DMS 273 treated with DMSO at 0.1 percent for 48 hours (cell line): Measurements from ENCODE around the gene SGCA.
A peak's percentile ranks its signal among the peaks of the same experiment; 100 is the strongest.

ENCODE experiments used
- DNase-seq: peaks from one replicate; lab custom pipeline; 2025; lab: John Stamatoyannopoulos, UW

Gene SGCA

GRCh38 chr17:50209472-50210239 is 43.9 kb downstream of the SGCA start:
- peak; percentile 88 for DNase-seq

- no peak for DNase-seq
These were observed 44.7 kb downstream of the SGCA start for GRCh38 chr17:50210240-50211225.

- no peak for DNase-seq
These were observed 45.7 kb downstream of the SGCA start for GRCh38 chr17:50211249-50212120.

- DNase-seq: no peak
These were observed 46.5 kb downstream of the SGCA start for GRCh38 chr17:50212121-50212843.

GRCh38 chr17:50213026-50214022 is 47.5 kb downstream of the SGCA start:
- peak; percentile 16 for DNase-seq

- no peak for DNase-seq
These were observed 49.4 kb downstream of the SGCA start for GRCh38 chr17:50214976-50215760.

- DNase-seq: no peak
These were observed 51.8 kb downstream of the SGCA start for GRCh38 chr17:50217591-50217990.

- no peak for DNase-seq
These were observed 52.4 kb downstream of the SGCA start for GRCh38 chr17:50218071-50218759.

GRCh38 chr17:50218771-50219315 is 53.0 kb downstream of the SGCA start:
- DNase-seq: no peak

- DNase-seq: no peak
These were observed 53.5 kb downstream of the SGCA start for GRCh38 chr17:50219342-50219741.

- no peak for DNase-seq
These were observed 54.2 kb downstream of the SGCA start for GRCh38 chr17:50219939-50220465.

GRCh38 chr17:50220811-50221210 is 55.0 kb downstream of the SGCA start:
- DNase-seq: no peak

- no peak for DNase-seq
These were observed 55.6 kb downstream of the SGCA start for GRCh38 chr17:50221266-50221863.

GRCh38 chr17:50221864-50222545 is 56.2 kb downstream of the SGCA start:
- no peak for DNase-seq

GRCh38 chr17:50222922-50223321 is 57.1 kb downstream of the SGCA start:
- DNase-seq: no peak
